AG04450 (cell line): ENCODE measurements around the gene MPP1. TPM values are rescaled to one million over a fixed set of nuclear protein-coding genes. Genes with fewer than 3 reads are reported as not detected.
"Not testable (repeated sequence)": the region's sequence is repeated elsewhere in the genome, so short reads cannot be mapped to it uniquely, and the experiment has no call there.

Source experiments
- CTCF ChIA-PET: fragments of 300-600, 350-600 bp; formaldehyde crosslinking; extraction: SDS; loops from one replicate; lab custom pipeline; 2022; ENCODE audit warnings: antibody characterized with exemption, inconsistent platforms; lab: Charles Lee
- POLR2A ChIA-PET: fragments of 350-600 bp; formaldehyde crosslinking; extraction: SDS; loops from one replicate; lab custom pipeline; 2021; ENCODE audit warnings: antibody characterized with exemption, inconsistent platforms; lab: Yijun Ruan, JAX
- DNase-seq: peaks from one replicate; pipeline ENCODE4 v3.0.0-alpha.2; 2011; ENCODE audit warnings: low read depth, low spot score
- H3K27ac ChIP-seq: one replicate; pipeline ENCODE4 v1.5.1; 2012; ENCODE audit warnings: low read depth, low read length, control low read depth
- H3K27me3 ChIP-seq: one replicate; pipeline ENCODE4 v1.6.0; 2012; ENCODE audit warnings: low read length; ENCODE audit not compliant: control insufficient read depth, insufficient read depth
- H3K4me3 ChIP-seq: 2 replicates; pipeline ENCODE4 v1.5.1; 2011; ENCODE audit warnings: mild to moderate bottlenecking, low read depth, low read length, control low read depth
- H3K9me3 ChIP-seq: 2 replicates; pipeline ENCODE4 v1.5.1; 2012; ENCODE audit warnings: low read length; ENCODE audit not compliant: control insufficient read depth, insufficient read depth
- polyA plus RNA-seq: library from polyadenylated mRNA; depleted of rRNA; stranded (reverse); fragments of >200 nt; gene quantifications from 2 replicates; pipeline ENCODE4 v1.2.3, GENCODE V29; 2011
- TF ChIP-seq, protein P1 (sequence below): IDR thresholded peaks from 2 replicates; pipeline ENCODE4 v1.5.1; 2011; ENCODE audit warnings: low read depth, low read length, control low read depth, inconsistent platforms

The MPP1 gene
- polyA plus RNA-seq, 1 experiment = 30.3 TPM

DNA sequence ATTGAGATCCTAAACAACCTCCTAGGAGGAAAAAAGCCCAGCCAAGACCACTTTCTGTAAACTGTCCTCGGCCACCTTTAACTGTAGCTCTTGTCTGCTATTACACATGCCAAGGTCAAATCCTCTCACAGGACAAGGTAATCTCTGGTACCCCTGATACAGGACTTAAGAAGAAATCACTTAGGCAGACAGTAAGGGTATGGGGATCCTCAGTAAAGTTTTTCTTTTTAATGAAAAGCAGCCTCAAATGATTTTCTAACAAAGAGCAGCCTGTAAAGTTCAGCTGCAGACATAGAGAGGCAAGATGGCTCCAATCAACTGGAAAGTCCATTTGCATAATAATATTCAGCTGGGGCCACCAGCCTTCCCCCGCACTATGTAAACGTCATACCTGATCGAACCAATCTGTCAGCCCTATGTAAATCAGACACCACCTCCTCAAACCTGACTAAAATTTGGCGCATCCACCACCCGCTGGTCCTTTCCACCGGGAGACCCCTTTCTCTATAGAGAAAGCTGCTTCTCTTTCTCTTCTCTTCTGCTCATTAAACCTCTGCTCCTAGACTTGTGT lies 14.6 kb upstream of the MPP1 start:
- no peaks in the 10 kb centered on the region for H3K27me3 ChIP-seq
- POLR2A ChIA-PET = interaction anchor here (0.7 kb wide), 1 partner anchor 33 kb away, joined by 3 read pairs; no protein-coding TSS in a partner anchor
- TF ChIP-seq, protein P1, sequence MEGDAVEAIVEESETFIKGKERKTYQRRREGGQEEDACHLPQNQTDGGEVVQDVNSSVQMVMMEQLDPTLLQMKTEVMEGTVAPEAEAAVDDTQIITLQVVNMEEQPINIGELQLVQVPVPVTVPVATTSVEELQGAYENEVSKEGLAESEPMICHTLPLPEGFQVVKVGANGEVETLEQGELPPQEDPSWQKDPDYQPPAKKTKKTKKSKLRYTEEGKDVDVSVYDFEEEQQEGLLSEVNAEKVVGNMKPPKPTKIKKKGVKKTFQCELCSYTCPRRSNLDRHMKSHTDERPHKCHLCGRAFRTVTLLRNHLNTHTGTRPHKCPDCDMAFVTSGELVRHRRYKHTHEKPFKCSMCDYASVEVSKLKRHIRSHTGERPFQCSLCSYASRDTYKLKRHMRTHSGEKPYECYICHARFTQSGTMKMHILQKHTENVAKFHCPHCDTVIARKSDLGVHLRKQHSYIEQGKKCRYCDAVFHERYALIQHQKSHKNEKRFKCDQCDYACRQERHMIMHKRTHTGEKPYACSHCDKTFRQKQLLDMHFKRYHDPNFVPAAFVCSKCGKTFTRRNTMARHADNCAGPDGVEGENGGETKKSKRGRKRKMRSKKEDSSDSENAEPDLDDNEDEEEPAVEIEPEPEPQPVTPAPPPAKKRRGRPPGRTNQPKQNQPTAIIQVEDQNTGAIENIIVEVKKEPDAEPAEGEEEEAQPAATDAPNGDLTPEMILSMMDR = no peak
- CTCF ChIA-PET = no interaction called here
- H3K4me3 ChIP-seq = no peak overlapping the region
- DNase-seq = no peak
- peaks cover 3% of the 10 kb centered on the region; the same call in 1 of the 2 replicates for H3K9me3 ChIP-seq
- no peak overlapping the region for H3K27ac ChIP-seq

GRCh38 chrX:154818916-154819770 lies 13.9 kb upstream of the MPP1 start:
- DNase-seq = no peak
- no peak overlapping the region for H3K27ac ChIP-seq
- peaks cover 3% of the 10 kb centered on the region; the same call in 1 of the 2 replicates for H3K9me3 ChIP-seq
- ChIA-PET POLR2A (interaction anchor here (0.7 kb wide), 1 partner anchor 32 kb away, joined by 3 read pairs; no protein-coding TSS in a partner anchor), CTCF (interaction anchor here (0.7 kb wide), 1 partner anchor 580 kb away, joined by 3 read pairs; no protein-coding TSS in a partner anchor)
- TF ChIP-seq, protein P1 = no peak
- no peak overlapping the region for H3K4me3 ChIP-seq
- no peaks in the 10 kb centered on the region for H3K27me3 ChIP-seq

GRCh38 chrX:154817048-154817618 lies 11.8 kb upstream of the MPP1 start:
- DNase-seq, H3K27ac ChIP-seq, CTCF ChIA-PET, H3K9me3 ChIP-seq, H3K27me3 ChIP-seq, POLR2A ChIA-PET, H3K4me3 ChIP-seq: not testable (repeated sequence)

- H3K9me3 ChIP-seq, H3K27ac ChIP-seq, H3K4me3 ChIP-seq, POLR2A ChIA-PET, H3K27me3 ChIP-seq, CTCF ChIA-PET, DNase-seq: not testable (repeated sequence)
These were observed 11.1 kb upstream of the MPP1 start for GRCh38 chrX:154816326-154816898.

GRCh38 chrX:154815274-154815818 lies 10.1 kb upstream of the MPP1 start:
- TF ChIP-seq, protein P1 = no peak
- Histone ChIP-seq H3K4me3 (no peak overlapping the region), H3K27ac (no peak overlapping the region), H3K27me3 (no peaks in the 10 kb centered on the region), H3K9me3 (peaks cover 3% of the 10 kb centered on the region; the same call in 1 of the 2 replicates)
- ChIA-PET CTCF (no interaction called here), POLR2A (no interaction called here)
- no peak for DNase-seq
